GM13976 (cell line): ENCODE data around the gene PROM1.

Experiments used
- DNase-seq: peaks from one replicate; pipeline ENCODE4 v3.0.0; 2012; ENCODE audit warnings: low spot score
- CTCF ChIP-seq: IDR thresholded peaks from 2 replicates; pipeline ENCODE4 v1.5.1; 2012; ENCODE audit warnings: borderline replicate concordance, mild to moderate bottlenecking; ENCODE audit not compliant: insufficient read depth; ENCODE audit errors: extremely low read depth, missing control alignments, control extremely low read depth
- in situ Hi-C: fragments of 300-500 bp; cut with MboI; formaldehyde crosslinking; loops from one replicate; pipeline ENCODE4 v1.12.0; 2022; ENCODE audit warnings: low sequenced_read_pairs, mixed read lengths, inconsistent platforms; ENCODE audit not compliant: unreplicated experiment

The PROM1 gene

GRCh38 chr4:16056681-16057385 is 27.0 kb downstream of the PROM1 start:
- no peak for DNase-seq
- TF ChIP-seq CTCF = no peak
- in situ Hi-C loops = no loop called here

- no peak for TF ChIP-seq CTCF
- in situ Hi-C loops = no loop called here
- DNase-seq = no peak
Measured at GRCh38 chr4:16055873-16056272, 27.9 kb downstream of the PROM1 start.

GRCh38 chr4:16055471-16055870 is 28.4 kb downstream of the PROM1 start:
- DNase-seq = no peak
- TF ChIP-seq CTCF = no peak
- in situ Hi-C loops = no loop called here

GRCh38 chr4:16052939-16053338 is 30.9 kb downstream of the PROM1 start:
- in situ Hi-C loops = no loop called here
- no peak for TF ChIP-seq CTCF
- no peak for DNase-seq

DNA sequence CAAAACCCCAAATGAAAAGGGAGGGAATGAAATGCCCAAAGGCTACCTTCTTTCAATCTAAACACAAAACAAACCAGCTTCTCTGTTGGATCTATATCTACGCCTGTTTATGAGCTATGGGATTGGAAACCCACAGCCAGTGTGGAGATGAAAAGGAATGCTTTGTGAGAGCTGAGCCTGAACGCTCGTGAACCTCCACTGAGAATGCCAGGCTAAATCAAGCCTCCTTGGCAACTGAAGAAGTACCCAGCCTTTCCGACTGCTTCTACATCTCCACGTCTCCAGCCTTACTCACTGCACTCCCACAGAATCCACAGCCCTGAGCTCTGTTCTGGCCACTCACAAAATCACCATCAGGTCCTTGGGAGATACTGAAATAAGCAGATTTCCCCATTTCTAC is 31.8 kb downstream of the PROM1 start:
- no peak for DNase-seq
- no peak for TF ChIP-seq CTCF
- in situ Hi-C loops = no loop called here

- in situ Hi-C loops = no loop called here
- no peak for TF ChIP-seq CTCF
- no peak for DNase-seq
Measured at GRCh38 chr4:16051132-16051531, 32.7 kb downstream of the PROM1 start.
